Motor neuron (in vitro differentiated cells): Measurements from ENCODE around the gene ACTL7B. TPM values are rescaled to one million over a fixed set of nuclear protein-coding genes. Genes with fewer than 3 reads are reported as not detected.

Experiments
- ATAC-seq, 8 experiments: fragments of 200-7000 bp; cut with Tn5 transposase; replicated peaks in 6 of 8; 2 replicates each; pipeline ENCODE4 v1.8.0; 2021; ENCODE audit warnings: mild to moderate bottlenecking in 8 of 8, moderate library complexity in 8 of 8
- H3K27ac ChIP-seq, 2 donors: fragments of 250-450 bp; sonication (Bioruptor Pico); 2 replicates each; pipeline ENCODE4 v1.9.0; 2021; ENCODE audit warnings: antibody characterized with exemption in 2 of 2, mild to moderate bottlenecking in 2 of 2, moderate library complexity in 1 of 2
- H3K4me1 ChIP-seq, 2 donors: fragments of 250-450 bp; sonication (Bioruptor Pico); replicated peaks in 1 of 2; 2 replicates each; pipeline ENCODE4 v1.6.1; 2021; ENCODE audit warnings: antibody characterized with exemption in 2 of 2, mild to moderate bottlenecking in 2 of 2, moderate library complexity in 1 of 2
- H3K4me3 ChIP-seq, 5 donors: fragments of 250-450 bp; sonication (Bioruptor Pico); 2 replicates each; pipeline ENCODE4 v1.9.0; 2021; ENCODE audit warnings: antibody characterized with exemption in 5 of 5, mild to moderate bottlenecking in 5 of 5, moderate library complexity in 4 of 5
- WGBS, 10 experiments: fragments of 450-650 bp; shearing (Covaris generic); methylation state at CpG; one replicate each; pipeline ENCODE4 v1.0.0; 2022; 5-methylcytosine and 5-hydroxymethylcytosine counted together
- in situ Hi-C, 9 experiments: fragments of 400-800 bp; cut with MboI; loops; one replicate each; pipeline ENCODE4 v1.15.0; 2021; ENCODE audit warnings: low sequenced_read_pairs in 9 of 9, low pct_unique_long_range_greater_than_20kb in 2 of 9; ENCODE audit not compliant: unreplicated experiment in 9 of 9
- total RNA-seq, 8 experiments: library from RNA; unstranded; fragments of 300-600 nt; gene quantifications; 2 replicates each; pipeline versions ENCODE4 v1.2.3 to v1.2.4, GENCODE V29; 2022

The ACTL7B gene
- total RNA-seq, 8 experiments from 2014 or later, result 0.05 to 0.57 (median 0.20) TPM; not detected in 1

GRCh38 chr9:108864446-108864845 is 8.7 kb upstream of the ACTL7B start:
- in situ Hi-C loops, result loop anchor here in 1 of 9 experiments (25.0 kb wide), 1 partner anchor 102 kb away; no protein-coding TSS in a partner anchor
- ATAC-seq, result peak in 1 of 8 experiments; percentile 20

GRCh38 chr9:108863891-108864290 is 8.1 kb upstream of the ACTL7B start:
- no peak for ATAC-seq
- in situ Hi-C loops, result loop anchor here in 1 of 9 experiments (25.0 kb wide), 1 partner anchor 102 kb away; no protein-coding TSS in a partner anchor

More at GRCh38 chr9:108864446-108864845, 8.7 kb upstream of the ACTL7B start:
- H3K27ac ChIP-seq, result no peak overlapping the region
- WGBS, 10 experiments, result 57 to 81% (median 78%) methylated on average over 1 to 3 of the region's 3 CpGs; no CpG with 5 or more reads in 4 of the 10 experiments
- no peak overlapping the region for H3K4me3 ChIP-seq
- no peaks in the 10 kb centered on the region for H3K4me1 ChIP-seq

GRCh38 chr9:108861997-108862396 is 6.2 kb upstream of the ACTL7B start, which contains the start of gene ACTL7A:
TSS of gene ACTL7A (plus strand) at chr9:108862266. CDS start at chr9:108862323, 57 bp downstream.
- WGBS, 10 experiments, result 69 to 100% (median 100%) methylated on average over 1 to 2 of the region's 3 CpGs; no CpG with 5 or more reads in 1 of the 10 experiments
- H3K4me1 ChIP-seq, result no peaks in the 10 kb centered on the region
- no peak within 1 kb of the TSS for H3K27ac ChIP-seq
- in situ Hi-C loops, result loop anchor here in 1 of 9 experiments (25.0 kb wide), 1 partner anchor 100 kb away; no protein-coding TSS in a partner anchor
- peak in 1 of 8 experiments; percentile 28 for ATAC-seq
- H3K4me3 ChIP-seq, result no peak within 1 kb of the TSS

More at GRCh38 chr9:108863891-108864290, 8.1 kb upstream of the ACTL7B start:
- WGBS, 10 experiments, result 90 to 100% (median 96%) methylated on average over 1 to 3 of the region's 3 CpGs; no CpG with 5 or more reads in 3 of the 10 experiments
- Histone ChIP-seq H3K4me1 (no peaks in the 10 kb centered on the region), H3K27ac (no peak overlapping the region), H3K4me3 (no peak overlapping the region)

GRCh38 chr9:108861464-108861863 is 5.7 kb upstream of the ACTL7B start:
- 20 to 100% (median 76%) methylated on average over 1 to 7 of the region's 7 CpGs; no CpG with 5 or more reads in 1 of the 10 experiments for WGBS, 10 experiments
- H3K4me1 ChIP-seq, result no peaks in the 10 kb centered on the region
- in situ Hi-C loops, result loop anchor here in 1 of 9 experiments (25.0 kb wide), 1 partner anchor 99 kb away; no protein-coding TSS in a partner anchor
- no peak overlapping the region for H3K4me3 ChIP-seq
- ATAC-seq, result peak in 1 of 8 experiments; percentile 9
- no peak overlapping the region for H3K27ac ChIP-seq

- WGBS, 10 experiments, result 79 to 100% (median 90%) methylated on average over 1 to 2 of the region's 2 CpGs; no CpG with 5 or more reads in 5 of the 10 experiments
- ATAC-seq, result no peak
- Histone ChIP-seq H3K4me1 (no peaks in the 10 kb centered on the region), H3K27ac (no peak overlapping the region), H3K4me3 (no peak overlapping the region)
- in situ Hi-C loops, result loop anchor here in 1 of 9 experiments (25.0 kb wide), 1 partner anchor 98 kb away; no protein-coding TSS in a partner anchor
These were observed 5.0 kb upstream of the ACTL7B start for GRCh38 chr9:108860764-108861163.

- Histone ChIP-seq H3K27ac (no peak overlapping the region), H3K4me1 (no peaks in the 10 kb centered on the region), H3K4me3 (no peak overlapping the region)
- ATAC-seq, result no peak
- in situ Hi-C loops, result loop anchor here in 1 of 9 experiments (25.0 kb wide), 1 partner anchor 98 kb away; no protein-coding TSS in a partner anchor
- 53 to 100% (median 67%) methylated on average over 1 to 4 of the region's 4 CpGs; no CpG with 5 or more reads in 1 of the 10 experiments for WGBS, 10 experiments
These were observed 4.6 kb upstream of the ACTL7B start for GRCh38 chr9:108860354-108860753.

- ATAC-seq, result peak in 4 of 8 experiments; percentile 42 to 56 (median 47)
- 0 to 80% (median 50%) methylated on average over 1 to 3 of the region's 3 CpGs; no CpG with 5 or more reads in 4 of the 10 experiments for WGBS, 10 experiments
- Histone ChIP-seq H3K4me1 (no peaks in the 10 kb centered on the region), H3K27ac (no peak overlapping the region), H3K4me3 (no peak overlapping the region)
- in situ Hi-C loops, result loop anchor here in 1 of 9 experiments (25.0 kb wide), 1 partner anchor 97 kb away; no protein-coding TSS in a partner anchor
These were observed 3.8 kb upstream of the ACTL7B start for GRCh38 chr9:108859459-108860114.

GRCh38 chr9:108857572-108857971 is 1.8 kb upstream of the ACTL7B start:
- 40 to 83% (median 78%) methylated on average over 1 to 6 of the region's 6 CpGs; no CpG with 5 or more reads in 3 of the 10 experiments for WGBS, 10 experiments
- Histone ChIP-seq H3K4me3 (no peak overlapping the region), H3K27ac (no peak overlapping the region), H3K4me1 (no peaks in the 10 kb centered on the region)
- in situ Hi-C loops, result loop anchor here in 1 of 9 experiments (25.0 kb wide), 1 partner anchor 95 kb away; no protein-coding TSS in a partner anchor
- ATAC-seq, result no peak

GRCh38 chr9:108855529-108855886 is 278 bp downstream of the ACTL7B start:
- in situ Hi-C loops, result loop anchor here in 1 of 9 experiments (25.0 kb wide), 1 partner anchor 93 kb away; no protein-coding TSS in a partner anchor
- Histone ChIP-seq H3K4me1 (no peaks in the 10 kb centered on the region), H3K4me3 (no peak overlapping the region), H3K27ac (no peak overlapping the region)
- no peak for ATAC-seq
- WGBS, 10 experiments, result 100% methylated on average over 3 to 6 of the region's 25 CpGs; no CpG with 5 or more reads in 8 of the 10 experiments

GRCh38 chr9:108854641-108855528 is 901 bp downstream of the ACTL7B start:
- Histone ChIP-seq H3K4me1 (no peaks in the 10 kb centered on the region), H3K4me3 (no peak overlapping the region), H3K27ac (no peak overlapping the region)
- peak in 1 of 8 experiments; percentile 14 for ATAC-seq
- in situ Hi-C loops, result loop anchor here in 1 of 9 experiments (25.0 kb wide), 1 partner anchor 93 kb away; no protein-coding TSS in a partner anchor
- 29 to 99% (median 90%) methylated on average over 2 to 20 of the region's 59 CpGs; no CpG with 5 or more reads in 3 of the 10 experiments for WGBS, 10 experiments

GRCh38 chr9:108854094-108854493 is 1.7 kb downstream of the ACTL7B start:
- in situ Hi-C loops, result loop anchor here in 1 of 9 experiments (25.0 kb wide), 1 partner anchor 92 kb away; no protein-coding TSS in a partner anchor
- WGBS, 10 experiments, result 73 to 100% (median 90%) methylated on average over 1 to 3 of the region's 3 CpGs; no CpG with 5 or more reads in 6 of the 10 experiments

GRCh38 chr9:108852079-108852478 is 3.7 kb downstream of the ACTL7B start:
- no peak for ATAC-seq
- WGBS, 10 experiments, result 8 to 25% (median 23%) methylated on average over 1 of the region's 1 CpG; no CpG with 5 or more reads in 6 of the 10 experiments
- in situ Hi-C loops, result loop anchor here in 1 of 9 experiments (25.0 kb wide), 1 partner anchor 90 kb away; no protein-coding TSS in a partner anchor
- Histone ChIP-seq H3K4me1 (no peaks in the 10 kb centered on the region), H3K4me3 (no peak overlapping the region), H3K27ac (no peak overlapping the region)

More at GRCh38 chr9:108854094-108854493, 1.7 kb downstream of the ACTL7B start:
- no peak overlapping the region for H3K4me3 ChIP-seq
- no peak overlapping the region for H3K27ac ChIP-seq
- H3K4me1 ChIP-seq, result no peaks in the 10 kb centered on the region
- no peak for ATAC-seq
